NB4 (cell line): Measurements from ENCODE around the gene LCLAT1.
A peak's percentile ranks its signal among the peaks of the same experiment; 100 is the strongest.

Source experiments
- DNase-seq: peaks from one replicate; pipeline ENCODE4 v3.0.0; 2010; ENCODE audit warnings: low read depth
- H3K4me3 ChIP-seq: one replicate; pipeline ENCODE4 v1.5.1; 2011; ENCODE audit warnings: mild to moderate bottlenecking, low read depth, low read length, moderate library complexity
- CTCF ChIP-seq: IDR thresholded peaks from one replicate; pipeline ENCODE4 v1.5.1; 2012; ENCODE audit warnings: low read depth, low read length
- MAX ChIP-seq: IDR thresholded peaks from 2 replicates; pipeline ENCODE4 v1.6.1; 2011; ENCODE audit warnings: low read depth, low read length
- MYC ChIP-seq: IDR thresholded peaks from 2 replicates; pipeline ENCODE4 v1.6.1; 2011; ENCODE audit warnings: low read depth, low read length
- POLR2A ChIP-seq: IDR thresholded peaks from 2 replicates; pipeline ENCODE4 v1.6.1; 2011; ENCODE audit warnings: mild to moderate bottlenecking; ENCODE audit not compliant: insufficient read length; ENCODE audit errors: extremely low read depth

Gene LCLAT1

GRCh38 chr2:30410217-30410616 is 36.8 kb upstream of the LCLAT1 start:
- DNase-seq = no peak
- no peak overlapping the region for H3K4me3 ChIP-seq
- TF ChIP-seq POLR2A = no peak
- TF ChIP-seq MYC = no peak
- no peak for TF ChIP-seq MAX
- no peak for TF ChIP-seq CTCF

GRCh38 chr2:30412047-30412683 is 34.9 kb upstream of the LCLAT1 start:
- H3K4me3 ChIP-seq = no peak overlapping the region
- DNase-seq = no peak
- no peak for TF ChIP-seq CTCF
- TF ChIP-seq MYC = no peak
- TF ChIP-seq MAX = no peak
- no peak for TF ChIP-seq POLR2A

- no peak for TF ChIP-seq MYC
These were observed 34.1 kb upstream of the LCLAT1 start for GRCh38 chr2:30412684-30413570.

GRCh38 chr2:30414961-30415360 is 32.1 kb upstream of the LCLAT1 start:
- no peak for DNase-seq
- TF ChIP-seq CTCF (no peak), MYC (no peak), MAX (no peak), POLR2A (no peak)
- H3K4me3 ChIP-seq = no peak overlapping the region

More at GRCh38 chr2:30412684-30413570, 34.1 kb upstream of the LCLAT1 start:
- no peak overlapping the region for H3K4me3 ChIP-seq
- no peak for DNase-seq

- H3K4me3 ChIP-seq = no peak overlapping the region
- no peak for DNase-seq
- no peak for TF ChIP-seq MYC
- TF ChIP-seq POLR2A = no peak
- TF ChIP-seq CTCF = no peak
These were observed 29.8 kb upstream of the LCLAT1 start for GRCh38 chr2:30417253-30417652.

GRCh38 chr2:30421026-30421603 is 25.9 kb upstream of the LCLAT1 start:
- DNase-seq = peak; percentile 7
- H3K4me3 ChIP-seq = no peak overlapping the region
- TF ChIP-seq MAX (no peak), CTCF (no peak), MYC (no peak), POLR2A (no peak)
